ENCODE results near the gene TBC1D22B. TPM values are rescaled to one million over a fixed set of nuclear protein-coding genes. Genes with fewer than 3 reads are reported as not detected.

TBC1D22B gene
- total and polyA plus RNA-seq, 2 of the 13 experiments (the other 11 are each of a cell fraction or from before 2014, with no cell fraction given) = 9.7 to 12.9 TPM

DNA sequence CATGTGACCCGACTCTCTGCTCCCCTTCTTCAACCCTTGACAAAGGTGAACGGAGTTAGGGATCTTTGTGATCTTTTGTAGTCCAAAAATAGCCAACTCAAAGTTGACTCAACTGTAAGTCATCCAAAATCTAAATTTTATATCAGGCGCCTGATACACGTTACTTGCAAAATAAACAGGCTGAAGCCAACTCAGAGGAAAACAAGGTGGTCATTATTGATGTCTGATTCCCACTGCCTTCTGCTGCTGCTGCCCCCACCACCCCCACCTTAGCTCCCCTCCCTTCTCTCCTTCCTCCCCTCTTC lies 83.0 kb downstream of the TBC1D22B start (continued):
- TF ChIP-seq, protein P1, sequence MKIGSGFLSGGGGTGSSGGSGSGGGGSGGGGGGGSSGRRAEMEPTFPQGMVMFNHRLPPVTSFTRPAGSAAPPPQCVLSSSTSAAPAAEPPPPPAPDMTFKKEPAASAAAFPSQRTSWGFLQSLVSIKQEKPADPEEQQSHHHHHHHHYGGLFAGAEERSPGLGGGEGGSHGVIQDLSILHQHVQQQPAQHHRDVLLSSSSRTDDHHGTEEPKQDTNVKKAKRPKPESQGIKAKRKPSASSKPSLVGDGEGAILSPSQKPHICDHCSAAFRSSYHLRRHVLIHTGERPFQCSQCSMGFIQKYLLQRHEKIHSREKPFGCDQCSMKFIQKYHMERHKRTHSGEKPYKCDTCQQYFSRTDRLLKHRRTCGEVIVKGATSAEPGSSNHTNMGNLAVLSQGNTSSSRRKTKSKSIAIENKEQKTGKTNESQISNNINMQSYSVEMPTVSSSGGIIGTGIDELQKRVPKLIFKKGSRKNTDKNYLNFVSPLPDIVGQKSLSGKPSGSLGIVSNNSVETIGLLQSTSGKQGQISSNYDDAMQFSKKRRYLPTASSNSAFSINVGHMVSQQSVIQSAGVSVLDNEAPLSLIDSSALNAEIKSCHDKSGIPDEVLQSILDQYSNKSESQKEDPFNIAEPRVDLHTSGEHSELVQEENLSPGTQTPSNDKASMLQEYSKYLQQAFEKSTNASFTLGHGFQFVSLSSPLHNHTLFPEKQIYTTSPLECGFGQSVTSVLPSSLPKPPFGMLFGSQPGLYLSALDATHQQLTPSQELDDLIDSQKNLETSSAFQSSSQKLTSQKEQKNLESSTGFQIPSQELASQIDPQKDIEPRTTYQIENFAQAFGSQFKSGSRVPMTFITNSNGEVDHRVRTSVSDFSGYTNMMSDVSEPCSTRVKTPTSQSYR (CRISPR knock-in tag; IDR thresholded peaks at IDR 0.05; ENCODE audit: borderline replicate concordance) = no peak
- TF ChIP-seq, protein P2, sequence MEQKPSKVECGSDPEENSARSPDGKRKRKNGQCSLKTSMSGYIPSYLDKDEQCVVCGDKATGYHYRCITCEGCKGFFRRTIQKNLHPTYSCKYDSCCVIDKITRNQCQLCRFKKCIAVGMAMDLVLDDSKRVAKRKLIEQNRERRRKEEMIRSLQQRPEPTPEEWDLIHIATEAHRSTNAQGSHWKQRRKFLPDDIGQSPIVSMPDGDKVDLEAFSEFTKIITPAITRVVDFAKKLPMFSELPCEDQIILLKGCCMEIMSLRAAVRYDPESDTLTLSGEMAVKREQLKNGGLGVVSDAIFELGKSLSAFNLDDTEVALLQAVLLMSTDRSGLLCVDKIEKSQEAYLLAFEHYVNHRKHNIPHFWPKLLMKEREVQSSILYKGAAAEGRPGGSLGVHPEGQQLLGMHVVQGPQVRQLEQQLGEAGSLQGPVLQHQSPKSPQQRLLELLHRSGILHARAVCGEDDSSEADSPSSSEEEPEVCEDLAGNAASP (CRISPR knock-in tag; IDR thresholded peaks at IDR 0.05; ENCODE audit: borderline replicate concordance) = no peak
- TF ChIP-seq, protein P3, sequence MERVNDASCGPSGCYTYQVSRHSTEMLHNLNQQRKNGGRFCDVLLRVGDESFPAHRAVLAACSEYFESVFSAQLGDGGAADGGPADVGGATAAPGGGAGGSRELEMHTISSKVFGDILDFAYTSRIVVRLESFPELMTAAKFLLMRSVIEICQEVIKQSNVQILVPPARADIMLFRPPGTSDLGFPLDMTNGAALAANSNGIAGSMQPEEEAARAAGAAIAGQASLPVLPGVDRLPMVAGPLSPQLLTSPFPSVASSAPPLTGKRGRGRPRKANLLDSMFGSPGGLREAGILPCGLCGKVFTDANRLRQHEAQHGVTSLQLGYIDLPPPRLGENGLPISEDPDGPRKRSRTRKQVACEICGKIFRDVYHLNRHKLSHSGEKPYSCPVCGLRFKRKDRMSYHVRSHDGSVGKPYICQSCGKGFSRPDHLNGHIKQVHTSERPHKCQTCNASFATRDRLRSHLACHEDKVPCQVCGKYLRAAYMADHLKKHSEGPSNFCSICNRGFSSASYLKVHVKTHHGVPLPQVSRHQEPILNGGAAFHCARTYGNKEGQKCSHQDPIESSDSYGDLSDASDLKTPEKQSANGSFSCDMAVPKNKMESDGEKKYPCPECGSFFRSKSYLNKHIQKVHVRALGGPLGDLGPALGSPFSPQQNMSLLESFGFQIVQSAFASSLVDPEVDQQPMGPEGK (CRISPR knock-in tag; IDR thresholded peaks at IDR 0.05) = no peak
- TF ChIP-seq ZKSCAN5 (CRISPR knock-in tag; IDR thresholded peaks at IDR 0.05) (no peak), TARDBP (CRISPR knock-in tag; IDR thresholded peaks at IDR 0.05) (no peak), ZNF768 (CRISPR knock-in tag; IDR thresholded peaks at IDR 0.05) (no peak), XBP1 (CRISPR knock-in tag; IDR thresholded peaks at IDR 0.05) (no peak), NFKBIZ (CRISPR knock-in tag; IDR thresholded peaks at IDR 0.05) (no peak), KLF16 (CRISPR knock-in tag; IDR thresholded peaks at IDR 0.05) (no peak)

All from HepG2 (cell line).